ENCODE data around the gene BIN1.
A peak's percentile ranks its signal among the peaks of the same experiment; 100 is the strongest.

Gene BIN1, protein sequence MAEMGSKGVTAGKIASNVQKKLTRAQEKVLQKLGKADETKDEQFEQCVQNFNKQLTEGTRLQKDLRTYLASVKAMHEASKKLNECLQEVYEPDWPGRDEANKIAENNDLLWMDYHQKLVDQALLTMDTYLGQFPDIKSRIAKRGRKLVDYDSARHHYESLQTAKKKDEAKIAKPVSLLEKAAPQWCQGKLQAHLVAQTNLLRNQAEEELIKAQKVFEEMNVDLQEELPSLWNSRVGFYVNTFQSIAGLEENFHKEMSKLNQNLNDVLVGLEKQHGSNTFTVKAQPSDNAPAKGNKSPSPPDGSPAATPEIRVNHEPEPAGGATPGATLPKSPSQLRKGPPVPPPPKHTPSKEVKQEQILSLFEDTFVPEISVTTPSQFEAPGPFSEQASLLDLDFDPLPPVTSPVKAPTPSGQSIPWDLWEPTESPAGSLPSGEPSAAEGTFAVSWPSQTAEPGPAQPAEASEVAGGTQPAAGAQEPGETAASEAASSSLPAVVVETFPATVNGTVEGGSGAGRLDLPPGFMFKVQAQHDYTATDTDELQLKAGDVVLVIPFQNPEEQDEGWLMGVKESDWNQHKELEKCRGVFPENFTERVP

DNA sequence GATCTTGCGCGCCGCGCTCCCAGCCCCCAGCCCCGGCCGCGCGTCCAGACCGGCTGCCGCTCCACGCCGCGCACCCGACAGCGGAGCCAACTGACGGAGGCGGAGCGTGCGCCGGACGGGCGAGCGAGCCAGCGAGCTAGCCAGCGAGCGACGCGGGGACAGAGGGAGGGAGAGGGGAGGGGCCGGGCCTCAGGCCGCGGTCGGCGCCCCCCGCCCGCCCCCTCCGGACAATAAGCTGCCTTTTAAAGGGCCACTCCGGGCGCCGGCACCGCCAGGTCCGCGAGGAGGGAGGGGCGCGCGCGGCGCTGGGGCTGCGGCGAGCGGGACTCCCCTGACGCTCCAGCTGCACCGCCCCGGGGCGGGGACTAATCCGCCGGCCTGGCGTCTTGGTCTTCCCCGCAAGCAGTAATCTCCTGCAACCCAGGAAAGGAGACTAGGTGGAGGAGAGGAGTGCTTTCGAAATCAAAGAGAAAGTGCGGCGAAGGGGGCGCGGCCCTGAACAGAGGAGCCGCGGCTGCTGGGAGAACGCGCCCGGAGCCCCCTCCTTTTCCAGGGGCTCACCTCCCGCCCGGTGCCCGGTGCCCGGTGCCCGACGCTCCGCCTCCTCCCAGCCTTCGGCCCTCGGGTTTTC is at the start of gene BIN1:
Gene BIN1 (minus strand): TSS at position 164 of the 631 bp plus-strand sequence. CDS start 211 bp downstream, outside the sequence.
- DNase-seq: peak; percentile 51

DNA sequence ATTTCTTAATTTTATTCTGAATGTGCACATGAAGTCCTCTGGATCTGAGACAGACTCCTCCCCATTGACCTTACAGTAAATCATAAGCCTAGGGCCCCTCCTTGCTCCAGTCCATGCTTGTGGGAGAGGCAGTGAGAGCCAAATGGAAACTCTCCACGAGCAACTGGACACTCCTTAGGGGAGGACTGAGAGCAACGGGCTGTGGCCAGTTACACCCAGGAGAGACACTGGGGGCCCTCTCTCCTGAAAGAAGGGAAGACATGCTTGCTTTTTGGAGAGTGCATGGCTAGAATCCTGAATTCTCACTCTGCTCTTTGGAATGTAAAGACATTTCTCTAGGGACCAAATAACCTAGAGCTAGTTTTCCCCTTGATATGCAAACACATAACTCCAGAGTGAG is 49.0 kb upstream of the BIN1 start:
- DNase-seq: no peak

DNA sequence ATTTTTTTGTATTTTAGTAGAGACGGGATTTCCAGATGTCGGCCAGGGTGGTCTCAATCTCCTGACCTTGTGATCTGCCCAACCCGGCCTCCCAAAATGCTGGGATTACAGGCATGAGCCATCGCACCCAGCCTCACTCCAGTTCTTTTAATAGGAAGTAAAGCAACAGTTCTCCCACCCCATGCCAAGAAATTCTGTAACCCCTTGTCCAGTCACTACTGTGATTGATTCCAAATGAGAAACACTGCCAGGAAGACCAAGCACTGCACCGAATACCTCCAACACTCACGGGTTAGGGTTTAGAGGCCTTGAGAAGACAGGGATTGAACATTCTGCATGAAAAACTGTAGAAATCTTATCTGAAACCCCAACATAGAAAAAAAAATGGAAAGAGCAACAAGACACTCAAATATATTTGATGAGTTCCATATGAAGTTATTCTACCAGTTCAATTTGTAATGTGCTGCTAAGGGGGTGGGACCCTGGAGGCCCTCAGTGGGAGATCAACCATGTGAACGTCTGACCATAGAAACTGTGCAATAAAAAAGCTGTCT is 48.2 kb upstream of the BIN1 start:
- DNase-seq: no peak

DNA sequence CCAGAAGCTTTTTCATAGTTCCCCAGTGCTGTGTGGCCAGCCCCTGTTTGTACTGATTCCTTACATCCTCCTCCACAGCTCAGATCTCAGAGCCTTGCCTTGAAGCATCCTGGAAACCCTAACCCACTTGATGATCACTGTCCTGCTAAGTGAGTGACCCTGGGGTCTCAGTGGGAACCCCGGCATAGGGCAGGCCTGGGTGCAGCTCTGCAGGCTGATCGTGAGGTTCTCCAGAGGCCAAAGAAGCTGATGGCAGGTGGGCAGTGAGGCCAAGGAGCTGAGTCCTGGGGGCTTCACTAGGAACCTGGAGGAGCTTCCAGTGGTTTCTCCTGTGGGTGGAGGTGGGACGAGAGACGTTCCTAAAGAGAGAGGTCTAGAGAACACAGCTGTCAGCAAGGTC is 47.4 kb upstream of the BIN1 start:
- DNase-seq: no peak

DNA sequence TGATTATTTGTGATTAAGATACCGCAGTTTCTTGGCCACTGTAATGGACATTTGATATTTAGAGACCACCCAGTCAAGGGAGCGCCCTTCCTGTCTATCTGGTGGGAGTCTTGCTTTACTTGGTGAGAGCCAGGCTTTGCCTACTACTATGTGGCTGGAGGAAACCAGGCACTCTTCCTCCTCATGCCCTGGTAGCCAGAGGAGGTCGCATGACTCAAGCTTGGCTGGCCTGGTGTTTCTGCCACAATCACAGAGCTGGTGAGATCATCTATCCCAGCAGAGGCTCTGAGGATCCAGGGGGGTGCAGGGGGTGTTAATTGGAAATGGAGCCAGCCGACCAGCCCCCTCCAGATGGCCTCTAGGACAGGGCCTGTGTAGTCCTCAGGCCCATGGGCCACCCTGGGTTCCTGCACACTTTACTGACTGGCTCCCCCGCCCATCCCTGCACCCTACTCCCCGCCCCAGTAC is 46.8 kb upstream of the BIN1 start:
- no peak for DNase-seq

DNA sequence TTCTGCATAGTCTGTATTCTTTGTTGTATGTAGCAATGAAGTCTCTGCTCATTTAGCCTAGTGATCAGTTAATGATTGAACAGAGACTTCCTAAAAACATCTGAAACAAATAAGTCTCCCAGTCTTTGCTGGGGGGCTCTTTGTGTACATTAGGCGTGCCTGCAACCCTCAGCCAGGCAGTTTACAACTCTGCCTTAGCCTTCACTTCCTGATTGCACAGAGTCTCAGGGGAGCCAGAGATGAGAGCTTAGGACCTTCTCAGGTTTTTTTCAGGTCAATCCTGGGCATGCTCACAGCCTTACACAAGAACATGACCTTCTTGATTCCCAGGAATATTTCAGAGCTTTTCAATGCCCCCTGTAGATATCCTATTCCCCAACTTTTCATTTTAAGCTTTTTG is 44.0 kb upstream of the BIN1 start:
- no peak for DNase-seq

DNA sequence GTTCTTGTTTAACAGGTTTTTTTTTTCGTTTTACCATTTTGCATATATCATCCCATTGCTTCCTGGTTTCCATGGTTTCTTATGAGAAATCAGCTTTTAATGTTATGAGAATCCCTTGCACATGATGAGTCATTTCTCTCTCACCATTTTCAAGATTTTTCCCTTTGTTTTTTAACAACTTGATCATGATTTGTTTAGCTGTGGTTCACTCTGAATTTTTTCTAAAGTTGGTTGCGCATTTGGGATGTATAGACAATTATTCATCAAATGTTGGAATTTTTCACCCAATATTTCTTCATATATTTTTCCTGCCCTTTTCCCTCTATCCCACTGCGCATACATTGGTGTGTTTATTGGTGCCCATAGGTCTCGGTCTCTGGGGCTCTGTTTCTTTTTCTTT is 42.4 kb upstream of the BIN1 start:
- no peak for DNase-seq

DNA sequence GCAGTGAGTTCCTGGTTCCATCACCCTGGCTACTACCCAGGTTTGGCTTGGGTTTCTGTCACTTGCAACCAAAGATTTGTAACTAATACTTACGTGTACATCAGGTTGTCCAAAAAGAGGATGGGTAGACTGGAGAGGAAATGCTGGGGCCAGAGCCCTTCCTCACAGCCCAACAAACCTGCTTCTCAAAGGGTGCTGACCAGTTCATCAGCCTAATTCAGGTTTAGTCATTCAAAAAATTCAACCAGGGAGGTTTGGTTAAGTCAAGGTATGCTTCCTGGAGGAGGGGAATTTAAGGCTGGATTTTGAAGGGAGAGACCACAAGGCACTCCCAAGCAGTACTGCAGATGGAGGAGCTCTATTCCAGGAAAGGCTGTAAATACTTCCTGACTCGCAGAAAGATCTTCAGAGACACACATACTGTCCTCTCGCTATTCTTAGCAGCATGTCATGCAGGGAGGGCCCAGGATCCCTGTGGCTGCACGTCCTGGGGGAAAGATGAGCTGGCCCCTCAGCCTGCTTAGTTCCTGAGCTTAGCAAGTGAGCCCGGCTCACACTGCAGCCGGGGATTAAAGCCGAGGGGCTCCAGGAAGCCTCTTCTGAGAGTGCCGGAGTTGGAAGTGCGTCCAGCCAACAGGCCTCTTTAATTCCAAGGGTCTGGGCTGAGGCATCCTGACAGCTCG is 40.0 kb upstream of the BIN1 start:
- no peak for DNase-seq

DNA sequence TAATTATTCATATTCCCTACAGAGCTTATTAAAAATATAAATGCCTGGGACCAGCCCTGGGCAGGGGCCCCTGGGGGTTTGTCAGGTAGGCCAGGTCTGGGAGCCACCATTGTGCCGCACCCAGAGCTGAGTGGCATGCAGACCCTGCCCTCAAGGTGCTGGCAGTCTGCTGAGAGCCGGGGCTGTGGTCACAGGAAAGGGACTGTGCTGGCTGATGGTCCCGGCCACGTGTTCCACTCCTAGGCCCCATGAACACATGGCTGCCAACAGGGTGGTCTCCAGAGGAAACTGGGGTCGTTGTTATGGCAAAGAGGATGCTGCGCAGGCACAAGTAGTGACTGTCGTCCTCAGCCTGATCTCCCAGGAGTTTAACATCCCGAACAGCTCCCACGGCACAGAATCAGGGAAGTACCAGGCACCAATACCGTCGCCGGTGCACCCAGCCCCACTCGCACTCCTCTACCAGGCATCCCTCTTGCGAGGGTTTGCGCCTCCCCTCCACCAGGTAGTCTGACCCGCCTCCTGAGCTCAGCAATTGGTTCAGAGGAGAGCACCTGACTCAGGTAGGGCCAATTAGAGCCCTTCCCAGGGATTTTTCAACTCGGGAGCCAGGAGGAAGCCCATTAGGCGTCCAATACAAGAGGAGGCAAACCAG is 39.2 kb upstream of the BIN1 start:
- no peak for DNase-seq

DNA sequence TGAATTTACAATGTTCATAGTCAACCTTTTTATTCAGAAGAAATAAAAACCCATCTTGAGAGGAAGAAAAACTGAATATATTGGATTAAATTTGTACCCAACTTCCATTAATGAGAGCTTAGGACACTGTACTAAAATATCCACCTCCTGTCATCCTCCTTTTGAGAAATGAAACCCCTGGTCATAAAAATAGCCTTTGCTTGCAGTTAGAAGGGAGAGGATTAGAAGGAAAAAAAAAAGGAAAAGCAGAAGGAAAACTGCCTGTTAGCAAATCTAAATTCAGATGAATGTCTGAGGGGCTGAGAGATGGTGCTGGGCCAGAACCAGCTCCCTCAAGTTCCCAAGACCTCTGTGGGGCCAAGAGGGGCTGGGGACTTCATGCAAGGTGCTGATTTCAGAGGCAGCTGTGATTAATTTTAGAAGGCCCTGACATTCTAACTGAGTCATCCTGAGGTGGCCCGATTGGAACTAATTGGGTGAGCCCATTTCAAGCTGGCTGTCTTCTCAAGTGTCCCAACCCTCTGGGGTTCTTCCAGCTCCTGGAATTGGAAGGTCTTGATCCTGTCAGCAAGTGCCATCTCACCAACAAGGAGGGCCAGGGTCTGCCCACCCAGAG is 38.4 kb upstream of the BIN1 start:
- DNase-seq: no peak

DNA sequence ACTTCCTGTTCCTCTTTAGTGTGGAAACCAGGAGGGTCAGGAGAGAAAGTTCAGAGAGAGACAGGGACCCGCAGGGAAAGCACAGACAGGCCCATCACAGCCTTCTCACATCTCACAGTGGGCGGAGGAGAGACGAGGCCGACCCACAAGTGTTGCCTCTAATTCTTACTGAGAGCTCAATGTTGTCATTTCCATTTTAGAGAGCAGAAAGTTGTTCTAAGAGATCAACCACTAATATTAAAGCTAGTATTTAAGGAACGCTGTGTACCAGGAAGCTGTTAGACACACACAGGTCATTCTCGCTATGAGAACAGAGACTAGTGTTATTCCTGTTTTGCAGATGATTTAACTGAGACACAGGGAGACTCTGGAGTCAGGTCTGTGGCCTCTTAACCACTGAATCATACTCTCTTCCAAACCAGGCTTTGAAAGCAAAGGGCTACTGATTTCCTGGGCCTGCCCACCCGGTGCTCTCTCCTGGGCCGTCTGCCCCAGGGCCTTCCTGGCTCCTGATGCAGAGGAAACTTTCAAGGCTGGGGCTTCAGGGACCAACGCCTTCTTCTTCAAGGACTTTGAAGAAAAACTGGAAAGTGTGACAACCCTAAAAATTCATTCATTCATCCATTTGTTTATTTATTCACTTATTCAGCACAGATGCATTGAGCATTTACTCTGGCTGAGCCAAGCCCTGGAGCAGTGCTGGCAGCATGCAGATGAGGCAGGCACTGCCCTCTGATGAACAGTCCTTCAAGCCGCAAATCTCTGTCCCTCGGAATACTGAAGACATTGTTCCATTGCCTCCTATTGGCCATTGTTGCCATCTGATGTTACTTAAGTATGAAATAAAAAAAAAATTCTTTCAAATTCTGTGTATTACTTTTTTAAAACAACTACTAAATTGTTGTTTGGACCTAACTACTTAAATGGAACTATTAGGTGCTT is 37.2 kb upstream of the BIN1 start:
- DNase-seq: no peak

DNA sequence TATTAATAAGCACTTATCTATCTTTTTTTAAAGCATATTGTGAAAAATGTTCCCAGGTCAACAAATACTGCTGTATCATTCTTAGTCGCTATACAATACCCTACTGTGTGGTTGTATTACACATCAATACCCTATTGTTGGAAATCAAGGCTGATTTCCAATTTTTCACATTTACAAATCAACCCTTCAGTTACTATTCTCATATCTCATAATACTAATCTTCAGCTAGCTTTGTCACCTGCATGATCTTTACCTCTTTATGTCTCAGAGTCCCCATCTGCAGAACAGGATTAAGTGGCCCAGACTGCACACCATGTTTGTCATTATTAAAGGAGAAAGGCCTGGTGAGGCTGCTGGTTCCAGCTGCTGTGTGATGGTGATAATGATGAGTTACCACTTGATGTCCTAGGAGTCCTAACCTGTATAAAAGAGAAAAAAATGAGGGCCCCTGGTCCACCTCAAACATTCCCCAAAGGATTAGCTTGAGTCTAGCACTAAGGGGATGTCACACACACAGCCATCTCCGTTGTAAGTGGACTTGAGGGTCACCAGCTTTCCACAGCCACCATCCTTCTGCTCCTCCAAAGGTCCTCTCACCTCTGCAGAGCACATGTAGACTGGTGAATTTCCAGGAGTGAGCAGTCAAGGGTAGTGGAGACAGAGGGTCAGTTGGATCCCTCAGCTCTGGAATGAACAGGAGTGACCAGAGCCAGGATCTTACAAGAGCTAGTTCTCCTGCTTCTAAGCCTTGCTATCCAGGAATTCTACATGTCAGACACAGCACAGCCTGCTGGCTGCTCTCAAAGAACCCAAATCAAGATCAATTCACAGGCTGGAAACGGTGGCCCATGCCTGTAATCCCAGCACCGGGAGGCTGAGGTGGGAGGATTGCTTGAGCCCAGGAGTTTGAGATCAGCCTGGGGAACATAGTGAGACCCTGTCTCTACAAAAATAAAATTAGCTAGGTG is 36.0 kb upstream of the BIN1 start:
- DNase-seq: no peak

DNA sequence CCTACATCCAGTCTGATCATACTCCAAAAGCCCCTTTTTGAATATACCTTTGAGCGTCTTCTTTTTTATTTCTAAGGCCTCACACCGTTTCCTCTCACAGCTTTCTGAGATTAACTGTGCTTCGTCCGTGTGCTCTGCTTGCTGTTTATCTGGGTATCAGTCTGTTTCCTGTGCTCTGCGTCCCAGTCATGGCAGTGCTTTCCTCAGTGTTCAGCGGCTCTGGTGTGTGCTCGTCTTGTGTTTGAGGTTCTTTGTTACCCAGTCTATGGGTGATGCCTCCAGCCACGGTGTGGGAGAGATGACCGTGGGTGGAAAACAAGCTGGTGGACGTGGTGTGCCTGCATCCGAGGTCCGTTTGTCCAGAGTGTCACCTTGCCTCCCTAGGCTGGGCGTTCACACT is 33.6 kb upstream of the BIN1 start:
- DNase-seq: no peak

DNA sequence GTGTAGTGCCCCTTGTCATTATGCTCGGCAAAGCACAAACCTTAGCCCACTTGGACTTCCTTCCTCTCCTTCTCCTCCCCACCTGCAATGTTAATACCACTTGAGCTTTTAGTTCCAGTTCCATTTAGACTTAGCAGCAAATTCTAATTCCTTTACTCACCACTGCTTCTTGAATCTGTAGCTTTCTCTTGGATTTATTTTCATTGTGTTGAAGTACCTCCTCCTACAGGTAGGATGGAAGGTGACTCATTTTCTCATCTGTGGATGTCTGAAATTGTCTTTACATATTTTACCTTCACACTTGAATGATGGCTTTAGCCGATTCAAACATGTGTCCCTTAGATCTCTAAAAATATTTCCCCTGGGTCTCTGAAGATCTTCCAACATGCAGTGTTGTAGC is 32.8 kb upstream of the BIN1 start:
- no peak for DNase-seq

DNA sequence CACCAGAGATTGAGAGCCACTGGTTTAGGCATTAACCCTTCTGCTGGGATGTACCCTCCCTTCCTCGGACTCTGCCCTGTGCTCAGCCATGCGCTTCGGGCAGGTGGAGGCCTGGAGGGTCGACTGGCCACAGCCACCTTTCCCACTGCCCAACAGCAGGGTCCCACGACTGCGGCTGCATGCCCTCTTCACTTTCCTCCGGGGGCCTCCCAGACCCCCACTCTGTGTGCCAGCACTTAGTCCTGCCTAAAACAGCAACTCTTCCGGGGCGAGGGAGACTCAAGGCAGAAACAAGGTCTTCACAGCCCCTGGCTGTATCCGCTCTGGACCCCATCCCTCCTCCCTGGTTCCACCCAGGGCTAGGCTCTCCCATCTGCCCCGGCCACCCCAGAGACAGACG is 31.3 kb upstream of the BIN1 start:
- DNase-seq: no peak

DNA sequence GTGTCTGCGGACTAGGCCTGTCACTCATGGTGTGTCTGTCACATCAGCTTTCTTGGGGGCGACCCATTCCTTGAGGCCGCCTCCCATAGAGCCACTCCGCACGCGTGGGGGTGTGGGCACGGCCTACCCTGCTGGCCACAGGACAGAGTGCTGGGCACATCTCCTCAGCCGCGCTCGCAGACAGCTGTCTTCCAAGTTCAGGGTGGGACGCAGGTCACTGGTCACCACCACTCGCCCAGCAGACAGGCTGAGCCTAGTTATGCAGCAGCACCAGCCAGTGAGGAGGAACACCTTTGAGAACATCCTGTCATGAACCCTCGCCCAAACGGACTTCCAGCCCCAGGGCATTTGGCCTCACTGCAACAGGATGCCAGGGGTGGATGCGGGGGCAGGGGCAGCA is 30.8 kb upstream of the BIN1 start:
- no peak for DNase-seq

DNA sequence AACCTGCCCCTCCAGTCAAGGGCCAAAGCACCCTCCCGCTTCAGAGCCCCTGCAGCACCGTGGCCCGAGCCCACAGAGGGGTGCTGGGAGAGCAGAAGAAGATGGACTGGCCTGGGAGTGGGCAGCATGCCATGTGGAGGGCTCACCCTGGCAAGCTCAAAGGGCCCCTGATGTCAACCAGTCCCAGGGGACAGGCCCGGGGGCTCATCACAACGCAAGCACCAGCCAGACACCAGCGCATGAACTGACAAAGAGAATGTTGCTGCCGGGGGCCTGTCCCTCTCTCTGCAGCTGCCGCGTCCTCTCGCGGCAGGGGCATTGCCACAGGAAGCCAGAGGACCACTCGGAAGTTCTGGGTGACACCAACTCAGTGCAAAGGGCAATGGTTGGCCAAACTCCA is 30.3 kb upstream of the BIN1 start:
- DNase-seq: no peak

DNA sequence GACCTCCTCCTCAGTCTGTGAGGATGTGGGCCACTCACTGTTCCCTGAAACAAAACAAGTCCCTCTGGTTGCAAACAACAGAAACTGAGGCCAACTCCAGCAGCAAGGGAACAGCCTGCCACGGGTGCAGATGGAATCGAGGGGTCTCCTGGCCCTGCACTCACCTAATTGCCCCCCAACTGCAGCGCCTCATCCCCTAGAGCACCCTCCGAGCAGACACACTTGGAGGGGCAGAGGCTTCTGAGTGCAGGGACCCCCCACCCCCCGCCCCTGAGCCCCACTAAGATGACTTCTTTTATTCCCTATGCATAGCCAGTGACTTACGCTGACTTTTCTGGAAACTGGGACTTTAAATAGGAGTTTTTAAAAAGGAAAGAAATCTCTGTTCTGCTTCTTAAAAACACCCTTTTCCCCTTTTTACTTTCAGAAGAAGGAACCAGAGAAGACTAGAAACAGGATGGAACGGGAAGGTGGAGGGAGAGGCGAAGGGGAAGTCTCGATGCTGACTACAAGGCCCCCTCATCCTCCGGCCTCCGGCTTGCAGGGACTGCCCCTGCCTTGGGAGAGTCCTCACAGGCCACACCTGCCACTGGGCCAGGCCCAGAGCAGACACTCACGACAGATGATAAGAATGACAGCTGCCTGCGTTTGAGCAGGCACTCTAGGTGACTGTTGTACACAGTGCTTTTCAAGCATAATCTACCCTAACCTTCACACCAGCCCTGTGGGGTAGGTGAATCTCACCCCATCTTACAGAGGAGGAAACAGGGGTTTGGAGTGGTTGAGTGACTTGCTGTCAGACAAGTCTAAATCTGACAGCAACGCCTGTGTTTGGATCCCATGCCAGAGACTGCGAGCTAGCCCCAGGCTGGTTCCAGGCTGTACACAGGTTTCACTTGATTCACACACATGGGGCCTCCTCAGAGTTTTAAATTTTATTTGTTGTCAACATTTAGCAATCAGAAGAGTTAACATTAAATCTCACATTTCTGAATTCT is 28.2 kb upstream of the BIN1 start:
- DNase-seq: no peak

DNA sequence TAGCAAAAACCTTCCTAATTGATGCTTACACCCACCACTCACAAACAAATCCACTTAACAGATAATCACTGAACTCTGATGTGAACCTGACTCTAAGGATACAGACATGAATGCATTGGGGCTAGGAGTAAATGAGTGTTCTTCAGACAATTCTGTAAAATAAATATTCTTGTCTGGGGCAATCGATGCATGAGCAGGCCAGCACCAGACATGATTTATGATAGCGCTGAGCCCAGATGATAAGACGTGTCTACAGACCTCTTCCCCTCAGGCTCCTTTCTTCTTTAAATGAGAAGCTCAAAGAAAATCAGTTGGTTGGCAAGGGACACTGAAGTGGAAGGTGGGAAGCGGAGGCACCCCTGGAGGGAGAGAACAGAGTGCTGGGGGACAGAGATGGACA is 27.3 kb upstream of the BIN1 start:
- DNase-seq: no peak

Data from activated CD4-positive, alpha-beta T cell treated with anti-CD3 and anti-CD28 coated beads for 1 hour (primary cell).